ENCODE data around the gene PRSS33.
A peak's percentile ranks its signal among the peaks of the same experiment; 100 is the strongest.

The PRSS33 gene

GRCh38 chr16:2821487-2822157 lies 34.3 kb upstream of the PRSS33 start:
- no peak for DNase-seq (ENCODE audit: low read depth in 3 of 3, low spot score in 1 of 3)

GRCh38 chr16:2820836-2821486 lies 33.6 kb upstream of the PRSS33 start:
- no peak for DNase-seq (ENCODE audit: low read depth in 3 of 3, low spot score in 1 of 3)

GRCh38 chr16:2819939-2820835 lies 32.8 kb upstream of the PRSS33 start:
- no peak for DNase-seq (ENCODE audit: low read depth in 3 of 3, low spot score in 1 of 3)

DNA sequence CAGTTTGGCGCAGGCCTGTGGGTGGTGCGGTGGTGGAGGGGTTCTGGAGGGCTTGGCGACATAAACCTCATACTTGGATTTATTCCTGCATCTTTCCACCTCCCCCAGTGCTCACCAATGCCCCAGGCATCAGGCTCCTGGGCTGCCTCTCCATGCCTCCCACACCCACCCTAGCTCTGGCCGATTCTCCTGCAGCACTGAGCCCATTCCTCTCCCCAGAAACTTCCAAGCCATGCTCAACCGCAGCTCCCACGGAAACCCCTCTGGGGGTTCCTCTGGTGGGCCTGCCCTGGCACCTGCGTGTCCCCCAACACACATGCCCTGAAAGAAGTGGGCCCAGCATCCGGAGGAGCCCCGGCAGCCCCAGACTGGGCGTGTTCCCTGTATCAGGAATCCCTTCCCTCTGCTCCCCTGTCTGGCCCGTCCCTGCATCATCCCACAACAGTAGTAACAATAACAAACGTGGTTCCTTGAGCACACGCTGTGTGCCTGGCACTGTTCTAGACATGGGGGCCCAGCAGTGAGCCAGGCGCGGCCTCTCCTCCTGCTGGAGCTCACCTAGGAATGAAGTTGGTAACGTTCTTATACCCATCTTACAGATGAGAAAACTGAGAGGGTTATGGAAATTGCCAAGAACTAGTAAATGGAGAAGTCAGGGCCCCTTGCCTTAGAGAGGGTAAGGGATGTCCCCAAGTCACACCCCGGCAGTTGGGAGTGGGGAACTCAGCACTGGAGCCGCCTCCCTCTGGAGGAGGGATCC lies 32.0 kb upstream of the PRSS33 start:
- DNase-seq (ENCODE audit: low read depth in 3 of 3, low spot score in 1 of 3) = no peak

DNA sequence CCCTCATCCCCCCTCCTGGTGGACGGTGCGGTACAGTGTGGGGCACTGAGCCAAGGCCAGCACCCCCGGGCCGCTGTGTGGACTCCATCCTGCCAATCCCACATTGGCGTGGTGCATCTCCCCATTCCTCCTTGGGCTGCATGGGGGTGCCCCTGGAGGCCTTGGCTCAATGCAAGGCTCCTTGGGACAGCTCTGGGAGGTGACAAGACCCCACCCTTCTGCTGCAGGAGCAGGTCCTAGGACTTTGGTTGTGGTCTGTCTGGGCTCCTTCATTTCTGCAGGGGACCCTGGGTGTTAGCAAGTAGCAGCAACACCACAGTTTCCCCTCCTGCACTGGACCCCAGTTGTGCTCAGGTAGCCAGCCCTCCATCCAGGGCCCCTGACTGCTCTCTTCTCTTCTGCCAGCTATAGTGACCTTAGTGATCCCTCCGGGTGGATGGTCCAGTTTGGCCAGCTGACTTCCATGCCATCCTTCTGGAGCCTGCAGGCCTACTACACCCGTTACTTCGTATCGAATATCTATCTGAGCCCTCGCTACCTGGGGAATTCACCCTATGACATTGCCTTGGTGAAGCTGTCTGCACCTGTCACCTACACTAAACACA lies 31.0 kb upstream of the PRSS33 start:
- no peak for DNase-seq (ENCODE audit: low read depth in 3 of 3, low spot score in 1 of 3)

DNA sequence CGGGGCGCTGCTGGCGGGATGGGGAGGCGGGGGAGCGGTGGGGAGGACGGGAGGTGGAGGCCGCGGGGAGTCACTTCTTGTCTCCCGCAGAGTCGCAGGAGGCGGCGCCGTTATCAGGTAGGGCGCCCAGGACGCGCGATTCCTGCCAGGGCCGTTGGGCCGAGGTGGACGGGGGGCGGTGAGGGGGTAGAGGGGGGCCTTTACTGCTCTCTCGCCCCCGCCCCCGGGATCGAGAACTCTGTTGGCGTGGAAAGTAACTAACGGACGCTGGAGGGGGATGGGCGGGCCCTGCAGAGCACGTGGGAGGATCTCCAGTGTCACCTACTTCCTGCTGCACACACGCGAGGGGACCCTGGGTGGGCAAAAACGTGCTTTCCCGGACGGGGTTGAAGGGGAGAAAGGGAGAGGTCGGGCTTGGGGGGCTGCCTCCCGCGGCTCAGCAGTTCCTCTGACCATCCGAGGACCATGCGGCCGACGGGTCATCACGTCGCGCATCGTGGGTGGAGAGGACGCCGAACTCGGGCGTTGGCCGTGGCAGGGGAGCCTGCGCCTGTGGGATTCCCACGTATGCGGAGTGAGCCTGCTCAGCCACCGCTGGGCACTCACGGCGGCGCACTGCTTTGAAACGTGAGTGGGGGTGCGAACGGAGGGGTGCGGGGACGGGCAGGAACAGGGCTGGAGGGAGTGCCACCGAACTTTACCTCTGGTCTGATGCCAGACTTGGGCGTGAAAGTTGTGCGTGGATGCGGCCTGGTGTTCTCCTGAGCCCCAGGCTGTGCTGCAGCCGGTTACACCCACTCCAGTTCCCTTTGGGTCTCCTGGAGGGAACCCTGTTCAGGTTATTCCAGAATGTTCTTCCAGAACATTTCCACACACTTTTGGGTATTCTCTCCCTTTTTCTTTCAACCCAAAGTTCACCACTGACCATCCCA lies 30.2 kb upstream of the PRSS33 start:
- no peak for DNase-seq (ENCODE audit: low read depth in 3 of 3, low spot score in 1 of 3)

- peak in 1 of 3 donors; percentile 17 for DNase-seq (ENCODE audit: low read depth in 3 of 3, low spot score in 1 of 3)
These were observed 29.5 kb upstream of the PRSS33 start, which contains the start of gene PRSS21 for GRCh38 chr16:2816751-2817339. Gene PRSS21 (plus strand): TSS chr16:2817237. CDS start chr16:2817269, 32 bp downstream.

GRCh38 chr16:2815299-2815771 lies 28.0 kb upstream of the PRSS33 start:
- no peak for DNase-seq (ENCODE audit: low read depth in 3 of 3, low spot score in 1 of 3)

DNA sequence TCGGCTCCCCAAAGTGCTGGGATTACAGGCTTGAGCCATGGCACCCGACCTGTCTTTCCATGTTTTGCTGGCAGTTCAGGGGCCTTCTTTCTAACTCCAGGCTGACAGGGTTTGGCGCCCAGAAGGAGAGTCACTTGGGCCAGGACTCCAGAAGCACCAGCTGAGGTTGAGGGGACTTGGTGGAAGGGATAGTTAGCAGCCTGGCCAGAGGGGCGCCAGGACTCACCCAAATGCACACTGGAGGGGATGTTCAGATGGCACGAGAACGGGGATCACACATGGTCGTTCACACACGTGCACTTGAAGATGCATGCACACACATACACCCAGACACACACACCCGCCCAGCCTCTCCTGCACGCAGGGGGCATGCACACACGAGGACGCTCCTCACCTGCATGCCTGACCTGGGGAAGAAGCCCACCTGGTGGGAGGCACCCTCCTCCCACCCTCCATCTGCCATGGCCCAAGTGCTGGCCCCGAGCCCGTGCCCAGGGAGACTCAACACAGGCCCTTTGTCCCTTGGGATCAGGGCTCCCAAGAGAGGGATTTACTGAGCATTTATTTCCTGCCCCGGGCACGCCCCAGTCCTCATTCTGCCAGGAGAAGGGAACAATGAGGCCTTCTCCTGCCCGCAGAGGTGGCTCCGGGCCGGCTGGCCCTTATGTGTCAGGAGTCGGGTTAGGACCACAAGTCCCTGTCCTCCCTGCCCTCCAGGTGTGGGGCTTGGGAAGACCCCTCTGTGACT lies 27.4 kb upstream of the PRSS33 start:
- DNase-seq (ENCODE audit: low read depth in 3 of 3, low spot score in 1 of 3) = no peak

DNA sequence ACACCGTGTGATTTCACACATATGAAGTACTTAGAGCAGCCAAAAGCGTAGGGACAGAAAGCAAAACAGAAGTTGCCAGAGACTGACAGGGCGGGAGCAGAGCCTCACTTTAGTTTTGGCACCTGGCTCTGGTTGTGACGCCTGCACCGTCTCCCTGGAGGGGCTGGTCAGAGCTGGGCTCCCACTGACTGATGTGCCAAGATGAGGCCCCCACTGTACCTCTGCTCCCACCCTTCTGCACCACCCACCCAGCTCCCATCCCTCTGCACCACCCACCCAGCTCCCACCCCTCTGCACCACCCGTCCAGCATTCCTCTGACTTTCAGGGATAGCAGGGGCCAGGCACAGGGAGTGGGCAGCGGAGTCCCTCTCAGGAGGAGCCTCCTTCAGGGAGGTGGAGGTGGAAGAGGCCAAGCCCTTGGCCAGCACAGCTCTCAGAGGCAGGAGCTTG lies 26.4 kb upstream of the PRSS33 start:
- no peak for DNase-seq (ENCODE audit: low read depth in 3 of 3, low spot score in 1 of 3)

- DNase-seq (ENCODE audit: low read depth in 3 of 3, low spot score in 1 of 3) = no peak
These were observed 24.5 kb upstream of the PRSS33 start for GRCh38 chr16:2811703-2812471.

DNA sequence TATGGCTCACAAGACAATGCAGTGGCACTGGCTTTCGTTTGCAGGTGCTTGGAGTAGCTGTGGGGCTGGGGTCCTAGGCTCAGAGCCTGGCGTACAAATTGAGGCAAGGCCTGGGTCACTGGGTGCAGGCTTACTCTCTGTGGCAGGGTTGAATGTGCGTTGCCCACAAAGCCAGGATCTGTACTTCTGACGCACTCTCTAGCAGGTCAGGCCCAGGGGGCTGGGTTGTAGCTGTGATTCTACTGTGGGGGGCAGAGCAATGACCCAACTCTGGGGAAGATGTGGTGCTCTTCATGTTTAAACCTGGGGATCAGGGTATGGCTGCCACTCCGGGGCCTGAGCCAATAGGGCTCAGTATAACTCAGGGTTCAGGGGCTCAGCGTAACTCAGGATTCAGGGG lies 23.3 kb upstream of the PRSS33 start:
- DNase-seq (ENCODE audit: low read depth in 3 of 3, low spot score in 1 of 3) = no peak

- no peak for DNase-seq (ENCODE audit: low read depth in 3 of 3, low spot score in 1 of 3)
These were observed 21.9 kb upstream of the PRSS33 start for GRCh38 chr16:2809149-2809760.

DNA sequence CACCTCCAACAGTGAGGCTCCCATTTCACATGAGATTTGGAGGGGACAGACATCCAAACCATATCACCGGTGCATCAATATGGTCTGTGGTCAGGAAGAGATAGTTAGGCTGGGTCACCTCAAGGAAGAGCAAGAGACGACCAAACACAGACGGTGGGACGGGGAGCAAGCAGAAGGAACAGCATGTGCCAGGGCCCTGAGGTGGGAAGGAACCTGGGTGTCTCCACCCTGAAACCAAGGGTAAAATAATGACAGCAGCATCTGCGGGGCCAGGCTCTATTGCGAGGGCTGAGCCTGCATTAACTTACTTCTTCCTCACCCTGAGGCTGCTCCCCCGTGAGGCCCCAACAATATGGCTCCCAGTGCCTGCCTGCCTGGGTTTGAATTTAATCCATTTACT lies 20.8 kb upstream of the PRSS33 start:
- DNase-seq (ENCODE audit: low read depth in 3 of 3, low spot score in 1 of 3) = no peak

DNA sequence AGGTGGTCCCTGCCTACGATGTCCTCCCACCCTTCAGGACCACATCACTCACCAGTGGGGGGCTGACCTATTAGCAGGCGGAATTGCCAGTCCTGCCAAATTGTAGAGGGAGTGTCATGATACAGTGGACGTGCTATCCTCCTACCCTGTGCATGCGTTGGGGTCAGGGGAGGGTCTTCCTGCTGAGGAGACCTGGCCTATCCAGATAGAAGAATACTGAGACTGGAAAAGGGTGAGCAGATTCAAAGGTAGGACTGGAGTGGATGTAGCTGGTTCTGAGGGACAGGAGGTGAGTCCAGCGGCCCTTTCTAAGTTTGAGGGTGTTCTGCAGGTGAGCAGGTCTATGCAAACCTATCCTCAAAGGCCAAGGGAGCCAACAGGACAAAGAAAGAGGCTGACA lies 18.9 kb upstream of the PRSS33 start:
- DNase-seq (ENCODE audit: low read depth in 3 of 3, low spot score in 1 of 3) = no peak

GRCh38 chr16:2804728-2805127 lies 17.4 kb upstream of the PRSS33 start:
- no peak for DNase-seq (ENCODE audit: low read depth in 3 of 3, low spot score in 1 of 3)

DNA sequence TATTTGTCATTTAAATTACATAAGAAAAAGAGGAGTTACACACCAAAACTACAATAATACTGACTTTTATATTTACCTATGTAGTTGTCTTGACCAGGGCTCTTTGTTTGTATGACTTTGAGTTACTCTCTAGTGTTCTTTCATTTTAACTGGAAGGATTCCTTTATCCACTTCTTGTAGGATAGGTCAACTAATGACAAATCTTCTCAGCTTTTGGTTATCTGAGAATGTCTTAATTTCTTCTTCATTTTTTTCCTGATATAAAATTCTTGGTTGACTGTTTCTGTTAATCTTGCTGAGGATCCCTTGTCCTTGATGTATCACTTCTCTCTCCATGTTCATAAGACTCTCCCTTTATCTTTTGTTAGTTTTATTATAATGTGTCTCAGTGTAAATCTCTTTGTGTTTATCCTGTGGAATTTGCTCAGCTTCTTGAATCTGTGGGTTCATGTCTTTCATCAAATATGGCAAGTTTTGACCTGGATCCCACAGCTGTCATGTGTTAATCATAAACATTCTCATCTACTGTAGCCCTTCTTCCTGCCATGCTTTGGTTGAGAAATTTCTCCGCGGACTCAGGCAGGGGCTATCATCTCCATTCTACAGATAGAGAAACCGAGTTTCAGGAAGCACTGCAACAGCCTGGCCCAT lies 16.3 kb upstream of the PRSS33 start:
- DNase-seq (ENCODE audit: low read depth in 3 of 3, low spot score in 1 of 3) = no peak

Data from stimulated activated CD4-positive, alpha-beta T cell treated with anti-CD3 and anti-CD28 coated beads, TNF-alpha, amount 100 ng/mL, for 1 hour (primary cell).